ENCODE measurements around the gene TBC1D26. TPM values are rescaled to one million over a fixed set of nuclear protein-coding genes. Genes with fewer than 3 reads are reported as not detected.

TBC1D26 gene
- polyA plus RNA-seq, 1 of the 3 experiments (the other 2 are of a cell fraction), result not detected

GRCh38 chr17:15777297-15777696, 45.2 kb downstream of the TBC1D26 start:
- Histone ChIP-seq H2AFZ (ENCODE audit: low read depth) (no peak overlapping the region), H3K4me2 (no peak overlapping the region), H3K9me2 (no peaks in the 10 kb centered on the region), H3K36me3 (replicated peaks in 1 of 2; ENCODE audit: control insufficient read depth in 1 of 2, insufficient read depth in 2 of 2, low read length in 1 of 2) (no peaks in the 10 kb centered on the region), H3F3A (replicated peaks; ENCODE audit: insufficient read depth) (no peaks in the 10 kb centered on the region), H4K20me1 (ENCODE audit: insufficient read depth) (no peaks in the 10 kb centered on the region), H3K27me3 (ENCODE audit: insufficient read depth) (no peaks in the 10 kb centered on the region), H3K79me2 (ENCODE audit: insufficient read depth) (no peaks in the 10 kb centered on the region), H3K4me1 (ENCODE audit: control insufficient read depth in 1 of 2, insufficient read depth in 2 of 2, low read depth in 1 of 2, low read length in 1 of 2) (no peaks in the 10 kb centered on the region), H3K27ac (ENCODE audit: low read depth in 2 of 2, low read length in 1 of 2) (no peak overlapping the region), H3K9me3 (no peaks in the 10 kb centered on the region), H3K9ac (no peak overlapping the region), H3K4me3 (ENCODE audit: low read depth in 2 of 2, low read length in 1 of 2) (no peak overlapping the region)
- no peak for TF ChIP-seq EZH2phosphoT487 (IDR thresholded peaks at IDR 0.05; ENCODE audit: borderline replicate concordance, low read depth)
- no peak for TF ChIP-seq TEAD4 (IDR thresholded peaks at IDR 0.05; ENCODE audit: borderline replicate concordance, insufficient read depth)
- no peak for TF ChIP-seq CHD2 (IDR thresholded peaks at IDR 0.05; ENCODE audit: low read length, partially characterized antibody)
- TF ChIP-seq FOXM1 (IDR thresholded peaks at IDR 0.05; ENCODE audit: low read depth), result no peak
- no peak for TF ChIP-seq RXRA (IDR thresholded peaks at IDR 0.05; ENCODE audit: borderline replicate concordance, low read depth)
- no peak for TF ChIP-seq RCOR1 (IDR thresholded peaks at IDR 0.05; ENCODE audit: low read length)
- no peak for TF ChIP-seq NRF1 (IDR thresholded peaks at IDR 0.05; ENCODE audit: low read depth, low read length)
- TF ChIP-seq MAX (IDR thresholded peaks at IDR 0.05; ENCODE audit: low read depth), result no peak
- no peak for TF ChIP-seq POLR2AphosphoS5 (IDR thresholded peaks at IDR 0.05; ENCODE audit: low read depth, low read length)
- TF ChIP-seq USF1 (IDR thresholded peaks at IDR 0.05; ENCODE audit: borderline replicate concordance, low read depth), result no peak
- no peak for TF ChIP-seq TAF1 (IDR thresholded peaks at IDR 0.05; ENCODE audit: borderline replicate concordance, low read depth, low read length)
- TF ChIP-seq YY1 (IDR thresholded peaks at IDR 0.05; ENCODE audit: low read depth), result no peak
- no peak for TF ChIP-seq MXI1 (IDR thresholded peaks at IDR 0.05; ENCODE audit: low read depth, low read length)
- TF ChIP-seq SMC3 (IDR thresholded peaks at IDR 0.05; ENCODE audit: low read depth, low read length), result no peak
- CTCF ChIA-PET, result no interaction called here
- POLR2A ChIA-PET, result no interaction called here
- no peak for DNase-seq
- WGBS (ENCODE audit: low lambda C conversion rate), result 2% methylated on average over 1 of the region's 1 CpG

GRCh38 chr17:15777717-15778116, 45.6 kb downstream of the TBC1D26 start:
- H3K79me2 ChIP-seq (ENCODE audit: insufficient read depth), result no peaks in the 10 kb centered on the region
- 58% methylated on average over 4 of the region's 4 CpGs for WGBS (ENCODE audit: low lambda C conversion rate)
- H2AFZ ChIP-seq (ENCODE audit: low read depth), result no peak overlapping the region
- no peaks in the 10 kb centered on the region for H4K20me1 ChIP-seq (ENCODE audit: insufficient read depth)
- CTCF ChIA-PET, result no interaction called here
- no peaks in the 10 kb centered on the region for H3K9me2 ChIP-seq
- no peaks in the 10 kb centered on the region for H3K4me1 ChIP-seq (ENCODE audit: control insufficient read depth in 1 of 2, insufficient read depth in 2 of 2, low read depth in 1 of 2, low read length in 1 of 2)
- no peaks in the 10 kb centered on the region for H3K36me3 ChIP-seq (replicated peaks in 1 of 2; ENCODE audit: control insufficient read depth in 1 of 2, insufficient read depth in 2 of 2, low read length in 1 of 2)
- no peak for DNase-seq
- no peak overlapping the region for H3K4me2 ChIP-seq
- no peaks in the 10 kb centered on the region for H3K27me3 ChIP-seq (ENCODE audit: insufficient read depth)
- no peak overlapping the region for H3K27ac ChIP-seq (ENCODE audit: low read depth in 2 of 2, low read length in 1 of 2)
- POLR2A ChIA-PET, result no interaction called here
- TF ChIP-seq TAF1 (IDR thresholded peaks at IDR 0.05; ENCODE audit: borderline replicate concordance, low read depth, low read length), result no peak
- TF ChIP-seq PBX3 (IDR thresholded peaks at IDR 0.05), result no peak
- TF ChIP-seq ELF1 (IDR thresholded peaks at IDR 0.05), result no peak
- no peak for TF ChIP-seq FOXM1 (IDR thresholded peaks at IDR 0.05; ENCODE audit: low read depth)
- TF ChIP-seq RFX5 (IDR thresholded peaks at IDR 0.05; ENCODE audit: low read length), result no peak
- TF ChIP-seq GABPA (IDR thresholded peaks at IDR 0.05; ENCODE audit: low read depth), result no peak
- no peak for TF ChIP-seq USF1 (IDR thresholded peaks at IDR 0.05; ENCODE audit: borderline replicate concordance, low read depth)
- TF ChIP-seq POLR2AphosphoS5 (IDR thresholded peaks at IDR 0.05; ENCODE audit: low read depth, low read length), result no peak
- TF ChIP-seq CHD2 (IDR thresholded peaks at IDR 0.05; ENCODE audit: low read length, partially characterized antibody), result no peak
- TF ChIP-seq FOSL2 (IDR thresholded peaks at IDR 0.05; ENCODE audit: borderline replicate concordance, low read depth), result no peak
- TF ChIP-seq, protein P1, sequence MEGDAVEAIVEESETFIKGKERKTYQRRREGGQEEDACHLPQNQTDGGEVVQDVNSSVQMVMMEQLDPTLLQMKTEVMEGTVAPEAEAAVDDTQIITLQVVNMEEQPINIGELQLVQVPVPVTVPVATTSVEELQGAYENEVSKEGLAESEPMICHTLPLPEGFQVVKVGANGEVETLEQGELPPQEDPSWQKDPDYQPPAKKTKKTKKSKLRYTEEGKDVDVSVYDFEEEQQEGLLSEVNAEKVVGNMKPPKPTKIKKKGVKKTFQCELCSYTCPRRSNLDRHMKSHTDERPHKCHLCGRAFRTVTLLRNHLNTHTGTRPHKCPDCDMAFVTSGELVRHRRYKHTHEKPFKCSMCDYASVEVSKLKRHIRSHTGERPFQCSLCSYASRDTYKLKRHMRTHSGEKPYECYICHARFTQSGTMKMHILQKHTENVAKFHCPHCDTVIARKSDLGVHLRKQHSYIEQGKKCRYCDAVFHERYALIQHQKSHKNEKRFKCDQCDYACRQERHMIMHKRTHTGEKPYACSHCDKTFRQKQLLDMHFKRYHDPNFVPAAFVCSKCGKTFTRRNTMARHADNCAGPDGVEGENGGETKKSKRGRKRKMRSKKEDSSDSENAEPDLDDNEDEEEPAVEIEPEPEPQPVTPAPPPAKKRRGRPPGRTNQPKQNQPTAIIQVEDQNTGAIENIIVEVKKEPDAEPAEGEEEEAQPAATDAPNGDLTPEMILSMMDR (IDR thresholded peaks at IDR 0.05), result no peak
- TF ChIP-seq EP300 (IDR thresholded peaks at IDR 0.05; ENCODE audit: borderline replicate concordance in 1 of 2, low read depth in 1 of 2, low read length in 1 of 2), result no peak
- no peaks in the 10 kb centered on the region for H3F3A ChIP-seq (replicated peaks; ENCODE audit: insufficient read depth)
- H3K9me3 ChIP-seq, result no peaks in the 10 kb centered on the region
- H3K9ac ChIP-seq, result no peak overlapping the region
- H3K4me3 ChIP-seq (ENCODE audit: low read depth in 2 of 2, low read length in 1 of 2), result no peak overlapping the region
